Smooth muscle cell (in vitro differentiated cells): ENCODE measurements around the gene ATP8A1. TPM values are rescaled to one million over a fixed set of nuclear protein-coding genes. Genes with fewer than 3 reads are reported as not detected.

Source experiments
- DNase-seq: peaks from one replicate; lab custom pipeline; 2025; ENCODE audit not compliant: unreplicated experiment; lab: John Stamatoyannopoulos, UW
- H2AFZ ChIP-seq: fragments of 200-600 bp; sonication (generic); 2 replicates; pipeline ENCODE4 v1.6.0; 2016; ENCODE audit warnings: antibody characterized with exemption, low read depth, mild to moderate bottlenecking
- H3F3A ChIP-seq: fragments of 200-600 bp; sonication (generic); 2 replicates; pipeline ENCODE4 v1.6.0; 2017; ENCODE audit warnings: antibody characterized with exemption, low read depth
- H3K27ac ChIP-seq: fragments of 200-600 bp; sonication (generic); 2 replicates; pipeline ENCODE4 v1.5.1; 2016; ENCODE audit warnings: low read depth, mild to moderate bottlenecking
- H3K27me3 ChIP-seq: fragments of 200-600 bp; sonication (generic); 2 replicates; pipeline ENCODE4 v1.6.1; 2016; ENCODE audit warnings: low read depth, mild to moderate bottlenecking
- H3K36me3 ChIP-seq: fragments of 200-600 bp; sonication (generic); 2 replicates; pipeline ENCODE4 v1.5.1; 2016; ENCODE audit warnings: low read depth
- H3K4me1 ChIP-seq: fragments of 200-600 bp; sonication (generic); 2 replicates; pipeline ENCODE4 v1.5.1; 2016; ENCODE audit warnings: low read depth
- H3K4me2 ChIP-seq: fragments of 200-600 bp; sonication (generic); 2 replicates; pipeline ENCODE4 v1.6.0; 2016; ENCODE audit warnings: mild to moderate bottlenecking
- H3K4me3 ChIP-seq: fragments of 200-600 bp; sonication (generic); 2 replicates; pipeline ENCODE4 v1.5.1; 2016; ENCODE audit warnings: mild to moderate bottlenecking
- H3K79me2 ChIP-seq: fragments of 200-600 bp; sonication (generic); 2 replicates; pipeline ENCODE4 v1.6.0; 2016; ENCODE audit warnings: low read depth, mild to moderate bottlenecking
- H3K9ac ChIP-seq: fragments of 200-600 bp; sonication (generic); 2 replicates; pipeline ENCODE4 v1.6.0; 2016; ENCODE audit warnings: low read depth
- H3K9me3 ChIP-seq: fragments of 200-600 bp; sonication (generic); replicated peaks from 2 replicates; pipeline ENCODE4 v1.5.1; 2016; ENCODE audit warnings: low read depth
- H4K20me1 ChIP-seq: fragments of 200-600 bp; sonication (generic); 2 replicates; pipeline ENCODE4 v1.6.0; 2016; ENCODE audit warnings: low read depth
- CTCF ChIP-seq: fragments of 200-600 bp; sonication (generic); IDR thresholded peaks from 2 replicates; pipeline ENCODE4 v1.5.1; 2017; ENCODE audit warnings: borderline replicate concordance, mild to moderate bottlenecking, antibody characterized with exemption; ENCODE audit not compliant: insufficient read depth, poor library complexity, severe bottlenecking
- WGBS: methylation state at CpG from one replicate; pipeline ENCODE4 v1.1.7; 2016; ENCODE audit warnings: low lambda C conversion rate; 5-methylcytosine and 5-hydroxymethylcytosine counted together
- polyA plus RNA-seq: library from polyadenylated mRNA; unstranded; fragments of >200 nt; fragmentation: Nextera tagmentation; extraction: Ambion mirVana; gene quantifications from 2 replicates; pipeline ENCODE4 v1.2.1, GENCODE V29; 2016
- total RNA-seq: library from RNA; depleted of rRNA; stranded (reverse); fragments of >200 nt; gene quantifications from 2 replicates; pipeline ENCODE4 v1.2.3, GENCODE V29; 2014

Gene ATP8A1
- total and polyA plus RNA-seq, 2 experiments from 2014 or later, result 1.8 TPM; not detected in 1

- Histone ChIP-seq H3K27ac (no peak overlapping the region), H4K20me1 (no peaks in the 10 kb centered on the region), H3K4me3 (no peak overlapping the region), H3K9me3 (no peaks in the 10 kb centered on the region), H2AFZ (no peak overlapping the region), H3K27me3 (no peaks in the 10 kb centered on the region), H3K79me2 (no peaks in the 10 kb centered on the region), H3K36me3 (no peaks in the 10 kb centered on the region), H3F3A (no peaks in the 10 kb centered on the region), H3K4me1 (no peaks in the 10 kb centered on the region), H3K4me2 (no peak overlapping the region), H3K9ac (no peak overlapping the region)
- TF ChIP-seq CTCF, result no peak
- 48% methylated on average over 1 of the region's 1 CpG for WGBS
- no peak for DNase-seq
Measured at GRCh38 chr4:42612898-42613297, 44.0 kb downstream of the ATP8A1 start.

- no peaks in the 10 kb centered on the region for H3K36me3 ChIP-seq
- H3K79me2 ChIP-seq, result no peaks in the 10 kb centered on the region
- H3F3A ChIP-seq, result no peaks in the 10 kb centered on the region
- H3K27me3 ChIP-seq, result no peaks in the 10 kb centered on the region
- no peaks in the 10 kb centered on the region for H3K9me3 ChIP-seq
- H3K27ac ChIP-seq, result no peak overlapping the region
- no peak overlapping the region for H3K4me2 ChIP-seq
- 80% methylated on average over 4 of the region's 4 CpGs for WGBS
- H3K9ac ChIP-seq, result no peak overlapping the region
- TF ChIP-seq CTCF, result no peak
- no peak overlapping the region for H3K4me3 ChIP-seq
- no peak for DNase-seq
- H2AFZ ChIP-seq, result no peak overlapping the region
- no peaks in the 10 kb centered on the region for H4K20me1 ChIP-seq
- H3K4me1 ChIP-seq, result no peaks in the 10 kb centered on the region
Measured at GRCh38 chr4:42610941-42611340, 46.0 kb downstream of the ATP8A1 start.

GRCh38 chr4:42609051-42609450 lies 47.9 kb downstream of the ATP8A1 start:
- H3K79me2 ChIP-seq, result no peaks in the 10 kb centered on the region
- no peaks in the 10 kb centered on the region for H3K36me3 ChIP-seq
- no peaks in the 10 kb centered on the region for H3K9me3 ChIP-seq
- no peak overlapping the region for H3K4me2 ChIP-seq
- no peak overlapping the region for H2AFZ ChIP-seq
- no peak for TF ChIP-seq CTCF
- H3K27ac ChIP-seq, result no peak overlapping the region
- no peak overlapping the region for H3K4me3 ChIP-seq
- 95% methylated on average over 4 of the region's 4 CpGs for WGBS
- H3K27me3 ChIP-seq, result no peaks in the 10 kb centered on the region
- no peaks in the 10 kb centered on the region for H3K4me1 ChIP-seq
- no peaks in the 10 kb centered on the region for H4K20me1 ChIP-seq
- no peaks in the 10 kb centered on the region for H3F3A ChIP-seq
- no peak for DNase-seq
- H3K9ac ChIP-seq, result no peak overlapping the region

- Histone ChIP-seq H3F3A (no peaks in the 10 kb centered on the region), H3K79me2 (no peaks in the 10 kb centered on the region), H3K9ac (no peak overlapping the region), H4K20me1 (no peaks in the 10 kb centered on the region), H3K27me3 (no peaks in the 10 kb centered on the region), H3K9me3 (no peaks in the 10 kb centered on the region), H3K4me3 (no peak overlapping the region), H3K4me2 (no peak overlapping the region), H3K4me1 (no peaks in the 10 kb centered on the region), H2AFZ (no peak overlapping the region), H3K27ac (no peak overlapping the region), H3K36me3 (no peaks in the 10 kb centered on the region)
- DNase-seq, result no peak
- 91% methylated on average over 3 of the region's 3 CpGs for WGBS
- no peak for TF ChIP-seq CTCF
Measured at GRCh38 chr4:42608551-42608950, 48.4 kb downstream of the ATP8A1 start.
